Mesenchymal stem cell (in vitro differentiated cells and primary cell): ENCODE measurements around the gene NUCB1.

Source experiments
- DNase-seq: peaks from one replicate; pipeline ENCODE4 v3.0.0-alpha.2; 2013
- H2AFZ ChIP-seq: one replicate; pipeline ENCODE4 v1.6.1; 2013; ENCODE audit warnings: low read depth, mild to moderate bottlenecking, control low read depth, inconsistent platforms, low read length, moderate library complexity
- H2AK5ac ChIP-seq: 2 replicates; pipeline ENCODE4 v1.6.1; 2013; ENCODE audit warnings: low read length, moderate library complexity, mild to moderate bottlenecking, inconsistent platforms; ENCODE audit not compliant: severe bottlenecking
- H2BK120ac ChIP-seq: one replicate; pipeline ENCODE4 v1.6.1; 2013; ENCODE audit warnings: low read depth, mild to moderate bottlenecking, inconsistent platforms, low read length, moderate library complexity
- H2BK12ac ChIP-seq, 2 experiments: one replicate each; pipeline ENCODE4 v1.6.1; 2013; ENCODE audit warnings: inconsistent platforms in 2 of 2, low read length in 2 of 2, mild to moderate bottlenecking in 2 of 2, moderate library complexity in 2 of 2, control low read depth in 1 of 2
- H2BK15ac ChIP-seq: one replicate; pipeline ENCODE4 v1.6.1; 2013; ENCODE audit warnings: mild to moderate bottlenecking, low read depth, inconsistent platforms; ENCODE audit not compliant: poor library complexity, severe bottlenecking
- H2BK5ac ChIP-seq: 2 replicates; pipeline ENCODE4 v1.6.1; 2013; ENCODE audit warnings: low read depth, mild to moderate bottlenecking, low read length, control low read depth, inconsistent platforms; ENCODE audit not compliant: poor library complexity, severe bottlenecking
- H3K14ac ChIP-seq, 2 experiments: one replicate each; pipeline ENCODE4 v1.6.1; 2013; ENCODE audit warnings: inconsistent platforms in 2 of 2, low read length in 2 of 2, control low read depth in 1 of 2, mild to moderate bottlenecking in 1 of 2, moderate library complexity in 1 of 2
- H3K18ac ChIP-seq, 2 experiments: one replicate each; pipeline ENCODE4 v1.6.1; 2013; ENCODE audit warnings: inconsistent platforms in 2 of 2, low read length in 2 of 2, control low read depth in 1 of 2, low read depth in 1 of 2, mild to moderate bottlenecking in 1 of 2
- H3K23ac ChIP-seq, 2 experiments: one replicate each; pipeline ENCODE4 v1.6.1; 2013; ENCODE audit warnings: inconsistent platforms in 2 of 2, low read length in 2 of 2, mild to moderate bottlenecking in 2 of 2, moderate library complexity in 2 of 2, control low read depth in 1 of 2
- H3K27ac ChIP-seq: 2 replicates; pipeline ENCODE4 v1.5.1; 2013; ENCODE audit warnings: mild to moderate bottlenecking, moderate library complexity, low read length, control low read depth, inconsistent platforms; ENCODE audit not compliant: poor library complexity, severe bottlenecking
- H3K27me3 ChIP-seq, 2 experiments: 2 replicates each; pipeline versions ENCODE4 v1.6.1 to v1.7.0; 2013; ENCODE audit warnings: low read length in 2 of 2, mild to moderate bottlenecking in 2 of 2, moderate library complexity in 2 of 2, control low read depth in 1 of 2, inconsistent platforms in 1 of 2; ENCODE audit not compliant: control insufficient read depth in 1 of 2, insufficient read depth in 1 of 2
- H3K36me3 ChIP-seq, 2 experiments: 2 replicates each; pipeline versions ENCODE4 v1.6.1 to v1.7.0; 2013; ENCODE audit warnings: low read length in 2 of 2, control low read depth in 1 of 2, inconsistent platforms in 1 of 2, low read depth in 1 of 2, mild to moderate bottlenecking in 1 of 2; ENCODE audit not compliant: insufficient read depth in 2 of 2, control insufficient read depth in 1 of 2
- H3K4ac ChIP-seq, 2 experiments: one replicate each; pipeline ENCODE4 v1.6.1; 2013; ENCODE audit warnings: inconsistent platforms in 2 of 2, low read length in 2 of 2, mild to moderate bottlenecking in 2 of 2, moderate library complexity in 2 of 2, control low read depth in 1 of 2, low read depth in 1 of 2
- H3K4me1 ChIP-seq: 2 replicates; pipeline ENCODE4 v1.6.1; 2013; ENCODE audit warnings: low read depth, low read length, control low read depth; ENCODE audit not compliant: control insufficient read depth, insufficient read depth
- H3K4me2 ChIP-seq: 2 replicates; pipeline ENCODE4 v1.6.1; 2013; ENCODE audit warnings: low read length, mild to moderate bottlenecking, inconsistent platforms; ENCODE audit not compliant: poor library complexity, severe bottlenecking
- H3K4me3 ChIP-seq, 2 experiments: 2 replicates each; pipeline versions ENCODE4 v1.5.1 to v1.7.0; 2013; ENCODE audit warnings: low read length in 2 of 2, mild to moderate bottlenecking in 2 of 2, control low read depth in 1 of 2, low read depth in 1 of 2; ENCODE audit not compliant: insufficient read depth in 1 of 2
- H3K79me1 ChIP-seq: replicated peaks from 2 replicates; pipeline ENCODE4 v1.6.1; 2013; ENCODE audit warnings: mild to moderate bottlenecking, control low read depth, low read length, inconsistent platforms; ENCODE audit not compliant: poor library complexity, severe bottlenecking
- H3K9ac ChIP-seq: 2 replicates; pipeline ENCODE4 v1.7.0; 2013; ENCODE audit warnings: mild to moderate bottlenecking, low read length, moderate library complexity
- H3K9me3 ChIP-seq: 2 replicates; pipeline ENCODE4 v1.7.0; 2013; ENCODE audit warnings: mild to moderate bottlenecking, low read length; ENCODE audit not compliant: control insufficient read depth
- H4K8ac ChIP-seq: one replicate; pipeline ENCODE4 v1.6.1; 2013; ENCODE audit warnings: inconsistent platforms, mild to moderate bottlenecking, low read length, moderate library complexity
- H4K91ac ChIP-seq: one replicate; pipeline ENCODE4 v1.6.1; 2013; ENCODE audit warnings: mild to moderate bottlenecking, low read length, inconsistent platforms
- WGBS: methylation state at CpG from one replicate; pipeline ENCODE4 v1.1.7; 2013; ENCODE audit warnings: mixed read lengths; 5-methylcytosine and 5-hydroxymethylcytosine counted together

The NUCB1 gene

DNA sequence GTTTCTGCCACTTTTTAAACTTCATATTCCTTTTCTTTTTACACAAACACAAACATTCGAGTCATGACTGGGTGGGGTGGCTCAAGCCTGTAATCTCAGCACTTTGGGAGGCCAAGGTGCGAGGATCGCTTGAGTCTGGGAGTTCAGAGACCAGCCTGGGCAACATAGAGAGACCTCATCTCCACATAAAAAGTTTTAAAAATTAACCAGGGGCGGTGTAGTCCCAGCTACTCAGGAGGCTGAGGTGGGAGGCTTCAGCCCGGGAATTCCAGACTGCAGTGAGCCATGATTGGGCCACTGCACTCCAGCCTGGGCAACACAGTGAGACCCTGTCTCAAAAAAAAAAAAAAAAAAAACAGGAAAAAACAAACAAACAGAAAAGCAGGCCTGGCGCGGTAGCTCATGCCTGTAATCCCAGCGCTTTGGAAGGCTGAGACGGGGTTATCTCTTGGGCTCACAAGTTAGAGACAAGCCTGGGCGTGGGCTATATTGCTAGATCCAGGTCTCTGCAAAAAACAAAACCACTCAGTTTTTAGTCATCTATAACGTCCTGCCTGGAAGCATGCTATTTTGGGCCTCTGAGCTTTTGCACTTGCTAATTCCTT, 54.0 kb downstream of the NUCB1 start:
- H3K27me3 ChIP-seq = no peaks in the 10 kb centered on the region
- peak overlapping the region; percentile 99 for H3K9ac ChIP-seq
- no peak overlapping the region for H2BK12ac ChIP-seq
- H3K36me3 ChIP-seq = peaks cover 19 to 30% of the 10 kb centered on the region in 2 experiments
- H4K8ac ChIP-seq = peak overlapping the region; percentile 52
- H2BK15ac ChIP-seq = no peak overlapping the region
- H3K9me3 ChIP-seq = no peaks in the 10 kb centered on the region
- H4K91ac ChIP-seq = no peak overlapping the region
- H3K4me2 ChIP-seq = peak overlapping the region; percentile 45
- no peak overlapping the region for H3K23ac ChIP-seq
- H3K14ac ChIP-seq = no peak overlapping the region
- peak overlapping the region in 1 of 2 experiments; percentile 71 for H3K4ac ChIP-seq
- H2AK5ac ChIP-seq = no peak overlapping the region
- peak overlapping the region in 1 of 2 experiments; percentile 63 for H3K18ac ChIP-seq
- peaks cover 18% of the 10 kb centered on the region for H3K4me1 ChIP-seq
- 77% methylated on average over 11 of the region's 11 CpGs for WGBS
- H2AFZ ChIP-seq = peak overlapping the region; percentile 90
- DNase-seq = no peak
- no peak overlapping the region for H2BK120ac ChIP-seq
- H3K27ac ChIP-seq = peak overlapping the region; percentile 31
- H3K4me3 ChIP-seq = peak overlapping the region in 1 of 2 experiments; percentile 98
- no peak overlapping the region for H2BK5ac ChIP-seq
- H3K79me1 ChIP-seq = no peaks in the 10 kb centered on the region

GRCh38 chr19:48954595-48955307, 54.6 kb downstream of the NUCB1 start, which contains the start of gene BAX:
TSS of gene BAX (plus strand) at chr19:48954875. CDS start at chr19:48954929, 54 bp downstream.
- Histone ChIP-seq H3K36me3 (peaks cover 22 to 30% of the 10 kb centered on the region in 2 experiments), H4K8ac (peak within 1 kb of the TSS; percentile 98), H3K79me1 (no peaks in the 10 kb centered on the region), H3K14ac (peak within 1 kb of the TSS; percentile 76 to 93), H3K4me1 (peaks cover 18% of the 10 kb centered on the region), H2AK5ac (peak within 1 kb of the TSS; percentile 94), H2BK12ac (peak within 1 kb of the TSS; percentile 50 to 91), H3K4ac (peak within 1 kb of the TSS; percentile 100), H3K4me3 (peak within 1 kb of the TSS; percentile 84 to 98), H3K9me3 (no peaks in the 10 kb centered on the region), H2AFZ (peak within 1 kb of the TSS; percentile 90), H3K27ac (peak within 1 kb of the TSS; percentile 100), H2BK5ac (peak within 1 kb of the TSS; percentile 100), H2BK15ac (peak within 1 kb of the TSS; percentile 86), H3K18ac (peak within 1 kb of the TSS; percentile 95 to 99), H3K23ac (peak within 1 kb of the TSS; percentile 21 to 90), H3K4me2 (peak within 1 kb of the TSS; percentile 73), H2BK120ac (peak within 1 kb of the TSS; percentile 99), H3K9ac (peak within 1 kb of the TSS; percentile 99), H3K27me3 (no peaks in the 10 kb centered on the region), H4K91ac (peak within 1 kb of the TSS; percentile 99)
- WGBS = under 1% methylated on average over 36 of the region's 71 CpGs
- DNase-seq = peak; percentile 92

GRCh38 chr19:48955308-48955958, 55.3 kb downstream of the NUCB1 start:
- H3K4ac ChIP-seq = peak overlapping the region; percentile 100
- WGBS = 53% methylated on average over 15 of the region's 16 CpGs

DNA sequence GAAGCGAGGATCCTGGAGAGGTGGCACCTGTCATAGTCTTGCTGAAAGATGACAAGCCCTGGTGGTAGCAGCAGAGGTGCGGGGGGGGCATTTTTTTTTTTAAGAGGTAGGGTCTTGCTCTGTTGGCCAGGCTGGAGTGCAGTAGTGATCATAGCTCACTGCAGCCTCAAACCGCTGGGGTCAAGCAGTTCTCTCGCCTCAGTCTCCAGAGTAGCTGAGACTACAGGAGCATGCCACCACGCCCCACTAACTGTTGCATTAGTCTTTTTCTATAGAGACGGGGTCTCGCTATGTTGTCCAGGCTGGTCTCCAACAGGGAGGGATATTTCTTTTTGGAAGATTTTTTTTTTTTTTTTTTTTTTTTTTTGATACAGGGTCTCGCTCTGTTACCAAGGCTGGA, 57.9 kb downstream of the NUCB1 start:
- Histone ChIP-seq H3K27ac (no peak overlapping the region), H3K4me1 (peaks cover 39% of the 10 kb centered on the region), H2AFZ (no peak overlapping the region), H3K4me2 (no peak overlapping the region), H4K91ac (no peak overlapping the region), H3K18ac (no peak overlapping the region), H2BK15ac (no peak overlapping the region), H3K9me3 (no peaks in the 10 kb centered on the region), H3K4me3 (no peak overlapping the region), H3K9ac (no peak overlapping the region), H3K36me3 (peaks cover 42 to 45% of the 10 kb centered on the region in 2 experiments), H4K8ac (no peak overlapping the region), H3K23ac (no peak overlapping the region), H3K27me3 (no peaks in the 10 kb centered on the region), H2BK120ac (no peak overlapping the region), H3K14ac (no peak overlapping the region), H2AK5ac (no peak overlapping the region), H3K4ac (no peak overlapping the region), H3K79me1 (peaks cover 3% of the 10 kb centered on the region), H2BK12ac (no peak overlapping the region), H2BK5ac (no peak overlapping the region)
- DNase-seq = no peak
- 97% methylated on average over 6 of the region's 8 CpGs for WGBS

More at GRCh38 chr19:48955308-48955958, 55.3 kb downstream of the NUCB1 start:
- Histone ChIP-seq H2BK120ac (peak overlapping the region; percentile 99), H3K14ac (peak overlapping the region; percentile 76 to 93), H2BK12ac (peak overlapping the region; percentile 50 to 91), H3K27me3 (no peaks in the 10 kb centered on the region), H3K4me2 (peak overlapping the region; percentile 73), H4K91ac (peak overlapping the region; percentile 99), H3K36me3 (peaks cover 27 to 31% of the 10 kb centered on the region in 2 experiments), H2BK15ac (no peak overlapping the region), H4K8ac (peak overlapping the region; percentile 98), H2BK5ac (peak overlapping the region; percentile 100), H2AFZ (no peak overlapping the region), H3K18ac (peak overlapping the region; percentile 95 to 99), H3K9ac (peak overlapping the region; percentile 99), H3K23ac (peak overlapping the region; percentile 21 to 77), H3K27ac (peak overlapping the region; percentile 100), H2AK5ac (peak overlapping the region; percentile 94), H3K79me1 (peaks cover under 1% of the 10 kb centered on the region), H3K4me1 (peaks cover 18% of the 10 kb centered on the region), H3K4me3 (peak overlapping the region; percentile 84 to 98), H3K9me3 (no peaks in the 10 kb centered on the region)
- peak; percentile 14 for DNase-seq
